GM18520 (cell line): ENCODE data around the gene TRIM38.
"Not testable (repeated sequence)": the region's sequence is repeated elsewhere in the genome, so short reads cannot be mapped to it uniquely, and the experiment has no call there.

ENCODE experiments used
- ATAC-seq: cut with Tn5 transposase; IDR thresholded peaks from one replicate; pipeline ENCODE4 v1.9.1; 2021; ENCODE audit not compliant: unreplicated experiment

TRIM38 gene, protein sequence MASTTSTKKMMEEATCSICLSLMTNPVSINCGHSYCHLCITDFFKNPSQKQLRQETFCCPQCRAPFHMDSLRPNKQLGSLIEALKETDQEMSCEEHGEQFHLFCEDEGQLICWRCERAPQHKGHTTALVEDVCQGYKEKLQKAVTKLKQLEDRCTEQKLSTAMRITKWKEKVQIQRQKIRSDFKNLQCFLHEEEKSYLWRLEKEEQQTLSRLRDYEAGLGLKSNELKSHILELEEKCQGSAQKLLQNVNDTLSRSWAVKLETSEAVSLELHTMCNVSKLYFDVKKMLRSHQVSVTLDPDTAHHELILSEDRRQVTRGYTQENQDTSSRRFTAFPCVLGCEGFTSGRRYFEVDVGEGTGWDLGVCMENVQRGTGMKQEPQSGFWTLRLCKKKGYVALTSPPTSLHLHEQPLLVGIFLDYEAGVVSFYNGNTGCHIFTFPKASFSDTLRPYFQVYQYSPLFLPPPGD

DNA sequence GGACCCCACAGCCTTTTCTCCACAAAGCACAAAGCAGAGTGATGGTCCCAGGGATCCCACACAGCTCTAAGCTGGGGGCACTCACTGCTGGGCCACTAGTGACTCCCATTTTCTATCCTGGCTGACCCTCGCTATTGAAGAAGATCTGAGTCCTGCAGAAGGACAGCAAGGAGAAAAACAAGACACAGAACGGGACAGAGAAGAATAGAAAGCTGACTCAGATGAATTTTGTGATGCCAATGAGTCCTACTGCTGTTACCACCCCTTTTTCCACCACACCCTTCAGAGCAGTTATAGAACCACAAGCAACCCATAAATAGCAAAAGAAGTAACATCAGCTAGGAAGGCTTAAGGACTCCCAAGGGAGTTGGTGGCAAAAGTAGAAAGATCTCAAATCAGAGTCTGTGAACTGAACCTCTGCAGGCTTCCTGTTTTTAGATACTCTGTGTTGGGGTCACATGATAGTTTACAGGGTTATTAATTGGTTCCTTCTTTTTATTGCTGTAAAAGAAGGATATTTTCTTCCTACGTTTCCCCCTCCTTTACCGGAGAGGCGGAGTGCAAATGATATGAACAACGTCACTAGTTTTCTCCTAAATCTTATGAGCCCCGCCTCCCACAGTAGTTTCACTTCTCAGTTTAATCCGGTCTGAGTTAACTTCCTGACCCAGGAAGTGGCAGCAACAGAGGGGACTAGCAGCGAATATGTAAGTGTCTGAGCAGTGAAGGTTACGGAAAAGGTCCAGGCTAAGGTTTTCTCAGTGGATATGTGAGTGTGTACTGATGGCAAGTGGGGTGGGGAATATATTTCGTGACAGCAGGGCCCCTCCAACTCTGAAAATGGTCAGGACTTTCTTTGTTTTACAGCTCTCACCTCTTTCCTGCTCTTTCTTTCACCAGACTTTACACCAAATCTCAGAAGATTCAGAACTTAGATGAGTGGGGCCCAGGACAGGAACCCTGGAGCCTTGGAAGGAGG is at the start of gene TRIM38:
TRIM38 (plus strand) TSS at position 654 of the 979 bp plus-strand sequence. CDS start 3,721 bp downstream, outside the sequence.
- peak; percentile 65 for ATAC-seq

DNA sequence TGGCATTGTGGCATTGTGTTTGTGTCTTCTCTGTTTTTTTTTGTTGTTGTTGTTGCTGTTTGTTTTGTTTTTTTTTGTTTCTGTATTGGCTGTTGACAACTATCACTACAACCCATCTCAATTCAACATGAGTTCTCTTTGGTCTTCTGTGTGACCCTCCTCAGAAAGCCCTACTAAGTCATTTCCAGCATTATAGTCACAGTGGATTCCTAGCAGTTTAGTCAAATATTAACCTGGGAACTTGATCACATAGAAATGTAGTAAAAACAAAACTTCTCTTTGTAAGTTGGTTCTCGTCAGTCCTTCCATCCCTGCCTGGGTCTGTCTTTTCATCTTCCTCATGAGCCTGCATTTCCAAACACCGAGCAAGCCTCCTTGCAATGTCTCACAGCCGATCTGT is 48.9 kb upstream of the TRIM38 start:
- ATAC-seq: no peak

DNA sequence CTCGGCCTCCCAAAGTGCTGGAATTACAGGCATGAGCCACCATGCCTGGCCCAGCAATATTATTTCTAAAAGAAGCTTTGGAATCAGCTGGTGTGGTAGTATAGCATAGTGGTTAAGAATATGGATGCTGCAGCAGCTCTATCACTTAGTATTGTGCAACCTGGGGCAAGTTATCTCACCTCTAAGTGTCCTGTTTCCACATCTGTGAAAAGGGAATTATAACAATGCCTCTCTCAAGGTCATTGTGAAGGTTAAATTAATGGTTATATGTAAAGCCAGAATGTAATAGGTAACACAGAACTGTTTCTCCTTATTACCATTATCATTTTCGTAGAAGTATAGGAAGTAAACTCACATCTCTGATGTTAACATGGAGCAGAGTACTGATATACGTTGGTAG is 46.3 kb upstream of the TRIM38 start:
- ATAC-seq: no peak

- ATAC-seq: no peak
These were observed 45.7 kb upstream of the TRIM38 start for GRCh38 chr6:25916789-25917490.

- ATAC-seq: no peak
These were observed 44.4 kb upstream of the TRIM38 start for GRCh38 chr6:25918083-25918683.

DNA sequence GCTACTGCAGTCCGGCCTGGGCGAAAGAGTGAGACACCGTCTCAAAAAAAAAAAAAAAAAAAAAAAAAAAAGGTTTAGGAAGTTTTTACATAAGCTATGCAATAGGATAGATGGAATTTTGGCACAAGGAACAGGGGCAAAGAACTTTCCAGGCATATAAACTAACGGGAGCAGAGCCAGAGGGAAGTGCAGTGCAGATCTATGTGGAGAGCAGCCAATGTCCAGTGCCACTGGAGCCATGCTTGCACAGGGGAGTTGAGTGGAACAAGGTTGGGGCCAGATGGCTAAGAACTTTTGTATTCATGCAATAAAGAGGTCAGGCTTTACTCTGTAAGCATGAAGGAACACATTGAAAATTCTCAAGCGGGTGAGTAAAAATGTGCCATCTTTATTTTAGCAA is 42.9 kb upstream of the TRIM38 start:
- ATAC-seq: no peak

DNA sequence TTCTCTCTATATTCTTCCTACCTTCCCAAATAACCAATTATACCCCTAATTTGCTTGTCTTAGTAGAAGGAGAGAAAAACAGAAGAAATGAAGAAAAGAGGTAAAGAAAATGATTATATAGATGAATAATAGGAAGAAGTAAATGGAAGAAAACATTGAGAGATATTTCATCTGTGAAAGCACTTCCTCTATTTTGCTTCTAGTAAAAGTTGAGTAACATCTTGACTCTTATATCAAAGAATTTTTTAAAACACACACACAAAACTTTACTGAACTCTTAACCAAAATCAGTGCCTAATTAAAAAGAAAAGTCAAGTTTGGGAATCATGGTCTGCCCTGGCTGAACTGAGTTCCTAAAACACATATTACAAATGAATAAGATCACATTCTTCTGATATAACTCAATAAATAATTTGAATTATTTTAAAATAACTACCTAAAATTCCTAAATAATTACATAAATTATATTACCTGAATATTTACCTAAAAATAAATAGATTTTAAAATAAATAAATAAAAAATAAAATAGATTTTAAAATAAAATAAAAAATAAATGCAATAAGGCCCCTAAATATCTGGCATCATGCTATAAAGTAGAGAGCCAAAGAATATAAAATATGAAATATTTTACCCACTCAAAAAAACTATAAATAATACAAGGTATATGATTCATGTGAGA is 40.9 kb upstream of the TRIM38 start:
- no peak for ATAC-seq

GRCh38 chr6:25922301-25922700 is 40.3 kb upstream of the TRIM38 start:
- ATAC-seq: no peak

GRCh38 chr6:25925876-25926275 is 36.7 kb upstream of the TRIM38 start:
- ATAC-seq: no peak

DNA sequence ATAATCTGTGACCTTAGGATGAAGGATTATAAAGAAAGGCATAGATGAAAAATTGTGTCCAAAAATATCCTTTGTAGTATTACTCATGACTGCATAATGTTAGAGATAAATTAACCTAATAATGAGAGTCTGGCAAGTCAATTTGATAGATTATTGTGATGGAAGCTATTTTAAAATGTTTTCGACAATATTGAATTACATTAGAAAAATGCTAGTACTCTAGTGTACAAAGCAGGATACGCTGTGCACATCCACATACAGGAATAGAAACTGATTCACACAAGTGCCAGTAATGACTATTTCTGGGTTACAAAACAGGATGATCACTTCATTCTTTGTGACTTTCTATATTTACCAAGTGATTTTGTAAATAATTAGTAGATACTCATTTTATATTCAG is 35.4 kb upstream of the TRIM38 start:
- no peak for ATAC-seq

DNA sequence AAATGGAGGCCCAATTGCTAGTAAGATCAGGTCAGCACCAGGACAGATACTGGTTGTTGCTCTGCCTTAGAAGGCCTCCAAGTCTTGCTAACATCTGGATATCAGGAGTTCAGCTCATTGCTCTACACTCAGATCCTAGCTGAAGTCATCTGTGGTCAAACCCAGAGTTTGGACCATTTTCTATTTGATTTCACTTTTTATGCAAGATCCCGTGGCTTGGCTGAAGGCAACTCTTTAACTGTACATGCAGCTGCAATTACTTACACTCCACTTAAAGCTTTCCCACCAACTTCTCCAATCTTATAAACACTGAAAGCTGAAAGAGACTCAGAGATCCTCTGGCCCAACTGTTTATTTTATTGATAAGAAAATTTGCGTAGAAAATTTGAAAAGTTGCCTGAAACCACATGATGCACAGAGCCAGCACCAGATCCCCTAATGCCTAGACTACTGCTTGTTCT is 34.8 kb upstream of the TRIM38 start:
- ATAC-seq: no peak

DNA sequence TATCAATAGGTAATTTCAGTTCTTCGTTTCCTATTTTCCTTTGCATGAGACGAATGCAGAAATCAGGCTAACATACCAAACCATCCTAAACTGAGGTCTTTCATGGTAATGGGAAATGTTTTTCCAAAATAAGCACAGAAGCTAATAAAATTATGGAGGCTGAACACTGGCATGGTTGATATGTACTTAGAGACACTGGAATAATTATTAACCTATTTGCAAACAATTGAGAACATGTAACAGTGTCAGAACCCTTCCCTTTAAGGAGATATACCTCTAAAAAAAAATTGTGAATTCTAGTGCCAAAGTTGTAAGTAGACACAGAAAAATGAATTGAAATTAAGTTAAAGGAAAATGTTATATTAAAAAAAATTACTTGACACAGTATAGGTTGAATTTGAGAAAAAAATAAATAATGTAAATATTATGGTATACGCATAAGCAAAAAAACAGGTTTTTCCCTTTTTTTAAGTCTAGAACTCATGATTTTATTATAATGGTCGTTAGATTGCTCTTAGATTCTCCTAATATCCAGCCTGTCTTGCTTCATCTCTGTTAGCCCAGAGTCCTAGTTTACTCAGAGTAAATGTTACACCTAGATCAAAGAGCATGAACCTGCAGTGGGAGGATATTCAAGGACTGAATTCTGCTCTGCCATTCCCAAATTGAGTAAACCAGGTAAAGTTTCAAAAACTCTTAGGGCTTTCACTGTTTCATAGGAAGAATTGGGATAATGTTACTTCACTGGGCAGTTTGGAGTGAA is 33.9 kb upstream of the TRIM38 start:
- ATAC-seq: no peak

- ATAC-seq: not testable (repeated sequence)
These were observed 32.8 kb upstream of the TRIM38 start for GRCh38 chr6:25929785-25930184.

DNA sequence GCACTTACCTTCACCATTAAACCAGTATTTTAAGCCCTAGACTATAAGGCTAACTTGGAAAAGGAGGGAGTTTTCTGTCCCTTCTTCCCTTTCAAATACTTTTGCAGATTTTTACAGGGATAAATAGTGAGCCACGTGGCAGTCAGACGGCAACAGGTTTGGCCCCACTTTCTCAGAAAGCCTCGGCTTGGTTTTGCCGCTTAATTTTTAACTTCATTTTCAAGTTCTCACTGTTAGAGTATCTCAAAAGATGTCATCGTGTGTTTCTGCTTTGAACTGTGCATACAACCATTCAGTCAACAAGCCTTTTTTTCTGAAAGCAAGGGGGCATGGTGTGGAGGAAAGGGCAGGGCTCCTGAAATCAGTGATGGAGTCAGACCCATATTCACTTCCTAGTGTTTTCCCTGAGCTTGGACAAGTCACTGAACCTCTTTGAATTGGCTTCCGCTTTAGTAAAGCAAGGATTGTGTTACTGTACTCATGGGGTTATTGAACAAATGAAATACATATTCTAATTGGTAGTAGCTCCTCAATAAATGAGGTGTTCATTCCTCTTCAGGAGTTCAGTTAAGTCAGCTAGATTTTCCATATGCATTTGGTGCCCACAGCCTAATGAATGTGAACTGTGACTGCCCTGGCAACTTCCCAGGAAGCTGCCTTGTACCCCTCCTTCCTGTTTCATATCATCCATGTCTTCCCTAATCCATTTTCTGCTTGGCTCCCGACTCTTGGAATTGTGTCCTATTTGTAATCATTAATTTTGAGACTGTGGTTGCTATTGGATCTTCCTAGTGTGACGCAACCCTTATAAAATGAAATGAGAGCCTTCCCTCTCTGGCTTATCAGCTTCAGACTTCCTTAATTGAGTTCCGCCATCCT is 31.8 kb upstream of the TRIM38 start, which contains the start of gene SLC17A2:
SLC17A2 (minus strand) TSS at position 160 of the 879 bp plus-strand sequence. CDS start 4,895 bp downstream, outside the sequence.
- ATAC-seq: no peak

GRCh38 chr6:25931411-25931709 is 31.2 kb upstream of the TRIM38 start:
- ATAC-seq: no peak

- no peak for ATAC-seq
These were observed 28.4 kb upstream of the TRIM38 start for GRCh38 chr6:25934156-25934555.

GRCh38 chr6:25934735-25935313 is 27.8 kb upstream of the TRIM38 start:
- no peak for ATAC-seq

- ATAC-seq: no peak
These were observed 26.6 kb upstream of the TRIM38 start for GRCh38 chr6:25935953-25936352.
